GM23248 (cell line): ENCODE data around the gene TBC1D2B. TPM values are rescaled to one million over a fixed set of nuclear protein-coding genes. Genes with fewer than 3 reads are reported as not detected.
"Not testable (repeated sequence)": the region's sequence is repeated elsewhere in the genome, so short reads cannot be mapped to it uniquely, and the experiment has no call there.

Experiments
- DNase-seq: peaks from one replicate; pipeline ENCODE4 v3.0.0-alpha.2; 2015
- H2AFZ ChIP-seq: fragments of 200-600 bp; sonication (generic); 2 replicates; pipeline ENCODE4 v1.6.1; 2016; ENCODE audit warnings: antibody characterized with exemption
- H3F3A ChIP-seq: fragments of 200-600 bp; sonication (generic); 2 replicates; pipeline ENCODE4 v1.6.1; 2016; ENCODE audit warnings: mild to moderate bottlenecking, antibody characterized with exemption, mixed run types; ENCODE audit not compliant: insufficient read depth
- H3K27ac ChIP-seq: fragments of 200-600 bp; sonication (generic); 2 replicates; pipeline ENCODE4 v1.5.1; 2016; ENCODE audit warnings: mild to moderate bottlenecking
- H3K27me3 ChIP-seq: fragments of 200-600 bp; sonication (generic); replicated peaks from 2 replicates; pipeline ENCODE4 v1.6.1; 2016; ENCODE audit warnings: mild to moderate bottlenecking; ENCODE audit not compliant: insufficient read depth
- H3K36me3 ChIP-seq: fragments of 200-600 bp; sonication (generic); 2 replicates; pipeline ENCODE4 v1.6.1; 2016; ENCODE audit warnings: low read depth, mild to moderate bottlenecking
- H3K4me1 ChIP-seq: fragments of 200-600 bp; sonication (generic); 2 replicates; pipeline ENCODE4 v1.6.1; 2016; ENCODE audit warnings: mild to moderate bottlenecking; ENCODE audit not compliant: insufficient read depth
- H3K4me2 ChIP-seq: fragments of 200-600 bp; sonication (generic); one replicate; pipeline ENCODE4 v1.6.1; 2016; ENCODE audit warnings: mild to moderate bottlenecking; ENCODE audit not compliant: unreplicated experiment
- H3K4me3 ChIP-seq: fragments of 200-600 bp; sonication (generic); 2 replicates; pipeline ENCODE4 v1.5.1; 2016; ENCODE audit warnings: mild to moderate bottlenecking
- H3K79me2 ChIP-seq: fragments of 200-600 bp; sonication (generic); 2 replicates; pipeline ENCODE4 v1.6.1; 2016; ENCODE audit warnings: mild to moderate bottlenecking; ENCODE audit not compliant: insufficient read depth
- H3K9ac ChIP-seq: fragments of 200-600 bp; sonication (generic); 2 replicates; pipeline ENCODE4 v1.6.1; 2016; ENCODE audit warnings: mild to moderate bottlenecking
- H3K9me2 ChIP-seq: fragments of 200-600 bp; sonication (generic); 2 replicates; pipeline ENCODE4 v1.6.1; 2016; ENCODE audit warnings: mixed run types, mild to moderate bottlenecking, moderate library complexity; ENCODE audit not compliant: insufficient read depth
- H3K9me3 ChIP-seq: fragments of 200-600 bp; sonication (generic); one replicate; pipeline ENCODE4 v1.6.1; 2017; ENCODE audit warnings: low read depth
- H4K20me1 ChIP-seq: fragments of 200-600 bp; sonication (generic); 2 replicates; pipeline ENCODE4 v1.6.0; 2016; ENCODE audit not compliant: insufficient read depth
- EZH2 ChIP-seq: fragments of 200-600 bp; sonication (generic); IDR thresholded peaks from 2 replicates; pipeline ENCODE4 v1.6.1; 2018; ENCODE audit warnings: antibody characterized with exemption, mild to moderate bottlenecking; ENCODE audit not compliant: insufficient read depth, poor library complexity, severe bottlenecking
- EZH2phosphoT487 ChIP-seq: fragments of 200-600 bp; sonication (generic); IDR thresholded peaks from 2 replicates; pipeline ENCODE4 v1.6.1; 2018; ENCODE audit warnings: antibody characterized with exemption, moderate library complexity, mild to moderate bottlenecking, low read depth; ENCODE audit not compliant: insufficient read depth
- WGBS, 2 experiments: methylation state at CpG; one replicate each; pipeline ENCODE4 v1.1.6; 2015 to 2017; ENCODE audit warnings: low lambda C conversion rate in 2 of 2, low coverage in 1 of 2; ENCODE audit errors: missing lambda C conversion rate in 2 of 2; 5-methylcytosine and 5-hydroxymethylcytosine counted together
- in situ Hi-C: fragments of 300-500 bp; cut with MboI; formaldehyde crosslinking; loops from 2 replicates; pipeline ENCODE4 v1.15.0; 2020
- polyA plus RNA-seq: library from polyadenylated mRNA; unstranded; fragments of >200 nt; fragmentation: Nextera tagmentation; extraction: Ambion mirVana; gene quantifications from 2 replicates; pipeline ENCODE4 v1.2.1, GENCODE V29; 2016
- total RNA-seq: library from RNA; depleted of rRNA; stranded (reverse); fragments of >200 nt; shearing (Covaris generic); gene quantifications from 2 replicates; pipeline ENCODE4 v1.2.3, GENCODE V29; 2014

The TBC1D2B gene
- total and polyA plus RNA-seq, 2 experiments from 2014 or later, result 11.1 to 40.5 TPM

DNA sequence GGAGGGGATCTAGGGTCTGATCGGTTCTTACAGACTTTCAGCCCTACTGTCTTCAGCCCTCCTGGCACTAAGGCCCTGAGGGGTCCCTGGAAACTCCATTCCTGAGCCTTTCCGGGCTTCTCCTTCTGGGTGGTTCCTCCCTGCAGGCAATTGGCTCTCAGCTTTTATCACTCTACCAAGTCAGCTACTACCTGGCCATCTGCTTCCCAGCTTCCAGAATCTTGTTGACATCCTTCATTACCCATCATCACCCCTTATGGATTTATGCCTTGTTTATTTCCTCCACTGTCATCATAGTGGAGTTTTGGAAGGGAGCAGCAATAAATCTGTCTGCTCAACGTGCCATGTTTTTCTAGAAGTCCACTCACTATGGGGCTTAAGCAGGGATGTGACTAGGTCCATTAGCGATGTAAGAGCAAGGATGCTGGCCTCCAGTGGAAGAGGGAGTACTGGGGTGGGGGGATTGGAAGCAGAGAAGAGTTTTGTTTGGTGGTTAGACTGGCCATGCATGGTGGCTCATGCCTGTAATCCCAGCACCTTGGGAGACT is 106.6 kb downstream of the TBC1D2B start:
- not testable (repeated sequence) for H3K27me3 ChIP-seq

DNA sequence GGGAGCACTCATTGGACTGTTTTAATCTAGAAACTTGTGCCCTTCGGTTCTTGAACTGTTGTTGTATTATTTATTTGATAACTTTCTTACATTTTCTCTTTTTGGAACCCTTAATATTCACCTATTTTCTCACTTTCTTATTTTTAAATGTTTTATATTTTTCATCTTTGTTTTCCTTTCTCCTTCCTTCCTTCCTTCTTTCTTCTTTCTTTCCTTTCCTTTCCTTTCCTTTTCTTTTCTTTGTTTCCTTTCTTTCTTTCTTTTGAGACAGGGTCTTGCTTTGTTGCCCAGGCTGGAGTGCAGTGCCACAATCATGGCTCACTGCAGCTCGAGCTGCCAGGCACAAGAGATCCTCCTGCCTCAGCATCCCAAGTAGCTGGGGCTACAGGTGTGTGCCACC is 108.5 kb downstream of the TBC1D2B start:
- no peak overlapping the region for H3K27ac ChIP-seq
- no peak for DNase-seq
- no peaks in the 10 kb centered on the region for H3K9me3 ChIP-seq
- H3K9ac ChIP-seq, result no peak overlapping the region
- no peak overlapping the region for H2AFZ ChIP-seq
- no peaks in the 10 kb centered on the region for H4K20me1 ChIP-seq
- TF ChIP-seq EZH2, result no peak
- TF ChIP-seq EZH2phosphoT487, result no peak
- 84 to 85% methylated on average over 2 of the region's 2 CpGs for WGBS, 2 experiments
- H3K79me2 ChIP-seq, result no peaks in the 10 kb centered on the region
- no peak overlapping the region for H3K4me2 ChIP-seq
- no peak overlapping the region for H3K4me3 ChIP-seq
- no peaks in the 10 kb centered on the region for H3K9me2 ChIP-seq
- in situ Hi-C loops, result loop anchor here (5.0 to 10.0 kb wide), 2 partner anchors 138 to 266 kb away; partner anchors contain the start of gene ACSBG1
- H3K36me3 ChIP-seq, result no peaks in the 10 kb centered on the region
- no peaks in the 10 kb centered on the region for H3F3A ChIP-seq
- 0 out of 2 replicates have a peak, but pooled peaks cover under 1% of the 10 kb centered on the region for H3K27me3 ChIP-seq
- H3K4me1 ChIP-seq, result peaks cover 4% of the 10 kb centered on the region

More for the DNA sequence above, 106.6 kb downstream of the TBC1D2B start:
- H3K36me3 ChIP-seq, H4K20me1 ChIP-seq, H3K79me2 ChIP-seq, H3K9me2 ChIP-seq, H3K4me2 ChIP-seq, H3K4me1 ChIP-seq, H3K9me3 ChIP-seq, H2AFZ ChIP-seq, H3K9ac ChIP-seq, in situ Hi-C loops, H3K4me3 ChIP-seq, H3F3A ChIP-seq, DNase-seq, H3K27ac ChIP-seq: not testable (repeated sequence)
- 59 to 75% methylated on average over 2 to 3 of the region's 4 CpGs for WGBS, 2 experiments

DNA sequence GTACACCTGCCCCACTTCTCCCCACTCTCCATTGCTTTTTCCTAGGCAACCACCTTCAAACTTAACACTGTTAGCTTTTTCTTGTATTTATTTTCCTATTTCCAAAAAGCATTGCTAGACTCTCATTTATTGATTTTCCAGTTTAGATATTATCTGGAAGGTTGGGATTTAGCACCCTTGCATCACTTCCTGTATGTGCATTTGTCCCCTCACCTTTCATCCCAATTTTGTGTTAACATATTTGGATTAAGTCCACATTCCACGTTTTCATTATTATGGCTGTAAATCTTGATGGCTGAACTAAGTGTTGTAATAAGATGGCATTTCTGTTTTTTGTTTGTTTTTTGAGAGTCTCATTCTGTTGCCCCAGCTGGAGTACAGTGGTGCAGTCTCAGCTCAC is 109.7 kb downstream of the TBC1D2B start:
- H3K9me3 ChIP-seq, result no peaks in the 10 kb centered on the region
- H3F3A ChIP-seq, result no peaks in the 10 kb centered on the region
- in situ Hi-C loops, result loop anchor here (5.0 to 10.0 kb wide), 2 partner anchors 140 to 267 kb away; partner anchors contain the start of gene ACSBG1
- WGBS, 2 experiments, result 5% methylated on average over 1 of the region's 1 CpG
- H3K36me3 ChIP-seq, result no peaks in the 10 kb centered on the region
- no peak overlapping the region for H2AFZ ChIP-seq
- no peaks in the 10 kb centered on the region for H3K79me2 ChIP-seq
- H3K27ac ChIP-seq, result no peak overlapping the region
- no peak overlapping the region for H3K4me3 ChIP-seq
- H3K4me1 ChIP-seq, result no peaks in the 10 kb centered on the region
- H3K9ac ChIP-seq, result no peak overlapping the region
- no peaks in the 10 kb centered on the region for H3K9me2 ChIP-seq
- TF ChIP-seq EZH2 (no peak), EZH2phosphoT487 (no peak)
- DNase-seq, result no peak
- H3K4me2 ChIP-seq, result no peak overlapping the region
- no peaks in the 10 kb centered on the region for H4K20me1 ChIP-seq
- 0 out of 2 replicates have a peak, but pooled peaks cover 3% of the 10 kb centered on the region for H3K27me3 ChIP-seq

GRCh38 chr15:77967235-77967615 is 110.3 kb downstream of the TBC1D2B start:
- in situ Hi-C loops, result loop anchor here (5.0 to 10.0 kb wide), 2 partner anchors 140 to 268 kb away; partner anchors contain the start of gene ACSBG1
- WGBS, 2 experiments, result 60 to 63% methylated on average over 5 of the region's 5 CpGs
- not testable (repeated sequence) for H3K4me2 ChIP-seq, H3F3A ChIP-seq, H4K20me1 ChIP-seq, H3K9me2 ChIP-seq, H3K79me2 ChIP-seq, H3K4me3 ChIP-seq, DNase-seq, H3K4me1 ChIP-seq, H3K27me3 ChIP-seq, H3K9ac ChIP-seq, H3K27ac ChIP-seq, H2AFZ ChIP-seq, H3K36me3 ChIP-seq, H3K9me3 ChIP-seq
